Suprapubic skin (tissue), 4 donors: ENCODE measurements around the gene USP32. TPM values are rescaled to one million over a fixed set of nuclear protein-coding genes. Genes with fewer than 3 reads are reported as not detected.

ENCODE experiments used
- DNase-seq, 2 donors: peaks; one replicate each; pipeline ENCODE4 v3.0.0-alpha.2; 2019; ENCODE audit warnings: low spot score in 2 of 2
- H3K27ac ChIP-seq: fragments of 200-600 bp; sonication (generic); one replicate; pipeline ENCODE4 v1.5.1; 2019
- H3K27me3 ChIP-seq: fragments of 200-600 bp; sonication (generic); one replicate; pipeline ENCODE4 v1.5.1; 2019
- H3K36me3 ChIP-seq: fragments of 200-600 bp; sonication (generic); one replicate; pipeline ENCODE4 v1.5.1; 2019
- H3K4me1 ChIP-seq: fragments of 200-600 bp; sonication (generic); one replicate; pipeline ENCODE4 v1.5.1; 2019
- H3K4me3 ChIP-seq: fragments of 200-600 bp; sonication (generic); one replicate; pipeline ENCODE4 v1.5.1; 2019; ENCODE audit warnings: mild to moderate bottlenecking
- H3K9me3 ChIP-seq: fragments of 200-600 bp; sonication (generic); one replicate; pipeline ENCODE4 v1.5.1; 2019
- CTCF ChIP-seq, 2 donors: fragments of 200-600 bp in 1 of 2; fragments of 450-650 bp in 1 of 2; sonication (generic) in 1 of 2; IDR thresholded peaks; one replicate each; pipeline ENCODE4 v1.5.1; 2016 to 2019; ENCODE audit warnings: antibody characterized with exemption in 2 of 2, mild to moderate bottlenecking in 1 of 2, moderate library complexity in 1 of 2
- EP300 ChIP-seq: sonication (generic); formaldehyde crosslinking; IDR thresholded peaks from one replicate; pipeline ENCODE4 v1.6.1; 2017; ENCODE audit warnings: antibody characterized with exemption
- POLR2A ChIP-seq, 2 donors: fragments of 450-650 bp; IDR thresholded peaks; one replicate each; pipeline ENCODE4 v1.6.1; 2017; ENCODE audit warnings: antibody characterized with exemption in 2 of 2, mild to moderate bottlenecking in 2 of 2, moderate library complexity in 2 of 2
- POLR2AphosphoS5 ChIP-seq, 3 donors: sonication (generic); formaldehyde crosslinking; IDR thresholded peaks; one replicate each; pipeline ENCODE4 v1.6.1; 2017; ENCODE audit warnings: antibody characterized with exemption in 3 of 3
- WGBS: methylation state at CpG from one replicate; pipeline ENCODE4 v1.1.5; 2018; 5-methylcytosine and 5-hydroxymethylcytosine counted together
- total RNA-seq, 4 donors: library from RNA; depleted of rRNA; stranded (reverse); fragments of >200 nt; gene quantifications; one replicate each; pipeline ENCODE4 v1.1.0, GENCODE V29; 2016

Gene USP32
- total RNA-seq, 4 donors from 2014 or later: 58.3 to 74.5 (median 62.0) TPM

- no peak for TF ChIP-seq CTCF (IDR thresholded peaks at IDR 0.05)
- TF ChIP-seq EP300: no peak
- TF ChIP-seq POLR2A (IDR thresholded peaks at IDR 0.05): no peak
- TF ChIP-seq POLR2AphosphoS5 (IDR thresholded peaks at IDR 0.05): no peak
- Histone ChIP-seq H3K9me3 (no peaks in the 10 kb centered on the region), H3K27ac (no peak overlapping the region), H3K27me3 (no peaks in the 10 kb centered on the region), H3K4me1 (peaks cover 6% of the 10 kb centered on the region), H3K4me3 (no peak overlapping the region), H3K36me3 (peaks cover 10% of the 10 kb centered on the region)
- no peak for DNase-seq
- WGBS: 51% methylated on average over 7 of the region's 9 CpGs
Observed at GRCh38 chr17:60328679-60329078, 63.3 kb downstream of the USP32 start.

- TF ChIP-seq POLR2AphosphoS5 (IDR thresholded peaks at IDR 0.05) (no peak), EP300 (no peak), CTCF (IDR thresholded peaks at IDR 0.05) (no peak), POLR2A (IDR thresholded peaks at IDR 0.05) (no peak)
- H3K27ac ChIP-seq: no peak overlapping the region
- no peaks in the 10 kb centered on the region for H3K27me3 ChIP-seq
- no peak overlapping the region for H3K4me3 ChIP-seq
- no peaks in the 10 kb centered on the region for H3K9me3 ChIP-seq
- 92% methylated on average over 4 of the region's 4 CpGs for WGBS
- no peak for DNase-seq
- peaks cover 10% of the 10 kb centered on the region for H3K36me3 ChIP-seq
- peaks cover 2% of the 10 kb centered on the region for H3K4me1 ChIP-seq
Observed at GRCh38 chr17:60327901-60328273, 64.0 kb downstream of the USP32 start.

GRCh38 chr17:60327134-60327900, 64.6 kb downstream of the USP32 start:
- no peak overlapping the region for H3K4me3 ChIP-seq
- WGBS: 89% methylated on average over 8 of the region's 27 CpGs
- no peaks in the 10 kb centered on the region for H3K27me3 ChIP-seq
- TF ChIP-seq CTCF (IDR thresholded peaks at IDR 0.05) (no peak), EP300 (no peak), POLR2A (IDR thresholded peaks at IDR 0.05) (no peak), POLR2AphosphoS5 (IDR thresholded peaks at IDR 0.05) (no peak)
- peaks cover 2% of the 10 kb centered on the region for H3K4me1 ChIP-seq
- H3K27ac ChIP-seq: no peak overlapping the region
- H3K36me3 ChIP-seq: peaks cover 10% of the 10 kb centered on the region
- no peaks in the 10 kb centered on the region for H3K9me3 ChIP-seq
- DNase-seq: no peak

- 91% methylated on average over 2 of the region's 2 CpGs for WGBS
- TF ChIP-seq POLR2AphosphoS5 (IDR thresholded peaks at IDR 0.05) (no peak), CTCF (IDR thresholded peaks at IDR 0.05) (no peak), EP300 (no peak), POLR2A (IDR thresholded peaks at IDR 0.05) (no peak)
- Histone ChIP-seq H3K27ac (no peak overlapping the region), H3K9me3 (no peaks in the 10 kb centered on the region), H3K4me3 (no peak overlapping the region), H3K4me1 (peaks cover 2% of the 10 kb centered on the region), H3K36me3 (peaks cover 10% of the 10 kb centered on the region), H3K27me3 (no peaks in the 10 kb centered on the region)
- no peak for DNase-seq
Observed at GRCh38 chr17:60326702-60327101, 65.2 kb downstream of the USP32 start.

- no peak overlapping the region for H3K27ac ChIP-seq
Observed at GRCh38 chr17:60325730-60326524, 66.0 kb downstream of the USP32 start.

More at GRCh38 chr17:60325730-60326524, 66.0 kb downstream of the USP32 start:
- Histone ChIP-seq H3K27me3 (no peaks in the 10 kb centered on the region), H3K4me3 (no peak overlapping the region), H3K36me3 (peaks cover 10% of the 10 kb centered on the region), H3K4me1 (peaks cover 2% of the 10 kb centered on the region), H3K9me3 (no peaks in the 10 kb centered on the region)
- 97% methylated on average over 13 of the region's 13 CpGs for WGBS
- no peak for TF ChIP-seq EP300
- no peak for TF ChIP-seq CTCF (IDR thresholded peaks at IDR 0.05)
- TF ChIP-seq POLR2AphosphoS5 (IDR thresholded peaks at IDR 0.05): no peak
- TF ChIP-seq POLR2A (IDR thresholded peaks at IDR 0.05): no peak
- no peak for DNase-seq
